Measurements from ENCODE around the gene SLCO4A1. TPM values are rescaled to one million over a fixed set of nuclear protein-coding genes. Genes with fewer than 3 reads are reported as not detected.
"Not testable (repeated sequence)": the region's sequence is repeated elsewhere in the genome, so short reads cannot be mapped to it uniquely, and the experiment has no call there.

SLCO4A1 gene
- total RNA-seq, 1 donor from 2014 or later: 7.3 TPM

GRCh38 chr20:62679978-62680589 lies 37.8 kb downstream of the SLCO4A1 start:
- DNase-seq (ENCODE audit: extremely low read depth, low read depth, low spot score): no peak

DNA sequence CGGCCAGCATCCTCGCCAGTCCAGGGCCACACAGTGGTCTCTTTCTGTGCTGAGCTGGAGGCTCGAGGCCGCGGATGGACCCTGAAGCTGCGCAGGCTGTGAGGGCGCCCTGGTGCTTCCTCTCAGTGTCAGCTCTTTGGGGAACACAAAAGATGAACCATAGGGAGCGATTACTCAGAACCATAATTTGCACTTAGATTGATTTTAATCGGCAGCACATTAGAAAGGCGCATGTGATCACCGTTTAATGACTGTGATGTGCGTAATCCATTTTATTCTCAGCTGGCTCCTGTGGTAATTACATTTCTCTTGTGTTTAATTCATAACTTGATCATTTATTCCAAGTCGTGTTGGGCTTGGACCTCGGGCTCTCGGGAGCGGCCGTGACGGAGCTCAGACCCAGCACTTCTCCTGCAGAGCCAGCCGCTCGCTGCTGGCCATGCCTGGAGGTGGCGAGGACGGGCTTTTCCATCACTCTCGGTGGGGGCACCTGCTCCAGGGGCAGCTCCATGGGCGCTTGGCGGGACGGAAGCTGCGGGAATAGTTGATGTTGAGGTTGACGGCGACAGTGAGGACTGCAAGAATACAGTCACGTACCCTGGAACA lies 40.7 kb downstream of the SLCO4A1 start:
- DNase-seq (ENCODE audit: extremely low read depth, low read depth, low spot score): no peak

DNA sequence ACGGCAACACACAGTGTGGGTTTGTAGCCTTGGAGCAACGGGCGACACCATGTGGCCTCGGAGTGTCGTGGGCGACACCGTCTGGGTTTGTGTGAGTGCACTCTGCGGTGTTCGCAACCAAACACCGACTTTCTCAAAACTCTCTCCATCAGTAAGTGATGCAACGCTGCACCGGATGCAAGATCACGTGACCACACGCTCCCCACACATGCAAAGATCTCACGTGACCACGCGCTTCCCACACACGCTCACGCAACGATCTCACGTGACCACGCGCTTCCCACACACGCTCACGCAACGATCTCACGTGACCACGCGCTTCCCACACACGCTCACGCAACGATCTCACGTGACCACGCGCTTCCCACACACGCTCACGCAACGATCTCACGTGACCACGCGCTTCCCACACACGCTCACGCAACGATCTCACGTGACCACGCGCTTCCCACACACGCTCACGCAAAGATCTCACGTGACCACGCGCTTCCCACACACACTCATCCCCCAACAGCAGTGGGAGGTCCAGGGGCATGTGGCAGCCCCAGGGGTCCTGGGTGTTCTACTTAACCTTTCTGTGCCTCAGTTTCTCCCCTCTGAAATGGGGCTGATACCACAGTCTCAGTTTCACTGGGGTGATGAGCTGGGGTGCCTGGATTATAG lies 41.5 kb downstream of the SLCO4A1 start:
- not testable (repeated sequence) for DNase-seq (ENCODE audit: extremely low read depth, low read depth, low spot score)

GRCh38 chr20:62684981-62685380 lies 42.7 kb downstream of the SLCO4A1 start:
- DNase-seq (ENCODE audit: extremely low read depth, low read depth, low spot score): no peak

- DNase-seq (ENCODE audit: extremely low read depth, low read depth, low spot score): no peak
Observed at GRCh38 chr20:62685781-62686555, 43.7 kb downstream of the SLCO4A1 start.

GRCh38 chr20:62686869-62687830 lies 44.8 kb downstream of the SLCO4A1 start:
- no peak for DNase-seq (ENCODE audit: extremely low read depth, low read depth, low spot score)

- no peak for DNase-seq (ENCODE audit: extremely low read depth, low read depth, low spot score)
Observed at GRCh38 chr20:62688083-62688482, 45.8 kb downstream of the SLCO4A1 start.

DNA sequence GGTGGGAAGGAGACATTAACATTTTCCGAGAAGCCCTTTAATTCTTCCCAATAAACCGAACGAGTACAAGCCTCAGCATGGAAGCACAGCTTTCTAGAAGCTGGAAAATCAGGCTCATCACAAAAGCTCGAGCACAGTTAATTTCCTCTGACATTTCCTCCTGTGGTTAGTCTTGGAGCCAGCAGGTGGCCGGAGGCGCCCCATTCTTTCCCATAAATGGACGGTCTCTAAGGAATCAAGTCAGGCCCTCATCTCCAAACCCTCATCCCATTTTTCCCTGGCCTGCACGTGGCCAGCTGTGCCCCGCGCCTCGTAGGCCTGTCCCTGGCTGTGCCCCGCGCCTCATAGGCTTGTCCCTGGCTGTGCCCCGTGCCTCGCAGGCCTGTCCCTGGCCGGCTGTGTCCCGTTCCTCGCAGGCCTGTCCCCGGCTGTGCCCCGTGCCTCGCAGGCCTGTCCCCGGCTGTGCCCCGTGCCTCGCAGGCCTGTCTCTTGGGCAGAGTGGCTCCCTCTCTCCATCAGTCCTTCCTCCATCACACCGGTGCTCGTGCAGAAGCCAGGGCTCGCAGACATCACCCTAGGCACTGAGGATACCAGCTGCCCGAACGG lies 46.7 kb downstream of the SLCO4A1 start:
- DNase-seq (ENCODE audit: extremely low read depth, low read depth, low spot score): no peak

DNA sequence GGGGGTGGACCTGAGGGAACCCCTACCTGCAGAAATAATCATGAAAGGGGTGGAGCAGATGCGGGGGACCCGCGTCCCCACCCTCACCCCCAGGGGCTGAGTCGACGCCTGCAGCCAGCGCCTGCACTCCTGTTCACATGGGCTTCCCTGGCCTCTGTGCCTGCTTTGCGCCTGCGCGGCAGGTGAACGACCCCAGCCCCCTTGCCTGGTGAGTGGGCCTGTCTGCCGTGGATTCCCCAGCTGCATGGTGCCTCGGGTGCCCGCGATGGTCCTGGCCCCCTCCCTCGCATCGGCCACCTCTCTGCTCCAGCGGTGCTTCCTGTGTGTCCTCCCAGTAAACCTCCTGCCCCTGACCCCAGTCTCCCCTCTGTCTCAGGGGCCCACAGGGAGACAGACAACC lies 47.6 kb downstream of the SLCO4A1 start:
- DNase-seq (ENCODE audit: extremely low read depth, low read depth, low spot score): no peak

DNA sequence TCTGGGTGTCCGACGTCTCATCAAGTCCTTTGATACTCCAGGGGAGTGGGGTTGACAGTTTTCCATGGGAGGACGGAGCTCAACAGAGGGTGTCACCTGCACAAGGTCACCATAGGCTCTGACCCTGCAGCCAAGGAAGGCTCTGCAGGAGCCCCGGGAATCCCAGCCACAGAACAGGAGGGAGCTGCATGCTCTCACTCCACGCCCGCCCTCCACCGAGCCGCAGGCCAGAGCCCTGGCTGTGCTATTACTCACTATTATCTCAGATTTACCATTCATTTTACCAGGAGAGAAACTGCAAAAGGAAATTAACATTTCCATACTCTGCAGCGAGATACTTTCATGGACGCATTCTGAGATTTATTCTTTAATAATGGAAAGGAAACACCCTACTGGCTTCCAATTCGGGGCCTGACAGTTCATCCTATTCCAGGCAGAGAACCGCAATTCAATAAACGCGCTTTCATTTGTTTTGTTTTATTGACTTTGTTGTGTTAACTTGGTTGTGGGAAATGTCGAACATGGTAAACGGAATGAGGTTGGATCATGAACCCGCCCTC lies 48.0 kb downstream of the SLCO4A1 start:
- DNase-seq (ENCODE audit: extremely low read depth, low read depth, low spot score): no peak

- DNase-seq (ENCODE audit: extremely low read depth, low read depth, low spot score): no peak
Observed at GRCh38 chr20:62691487-62691886, 49.2 kb downstream of the SLCO4A1 start.

- DNase-seq (ENCODE audit: extremely low read depth, low read depth, low spot score): no peak
Observed at GRCh38 chr20:62692176-62692575, 49.9 kb downstream of the SLCO4A1 start.

- DNase-seq (ENCODE audit: extremely low read depth, low read depth, low spot score): no peak
Observed at GRCh38 chr20:62692801-62693523, 50.7 kb downstream of the SLCO4A1 start.

- DNase-seq (ENCODE audit: extremely low read depth, low read depth, low spot score): no peak
Observed at GRCh38 chr20:62693524-62693922, 51.2 kb downstream of the SLCO4A1 start.

GRCh38 chr20:62694106-62694505 lies 51.8 kb downstream of the SLCO4A1 start:
- no peak for DNase-seq (ENCODE audit: extremely low read depth, low read depth, low spot score)

- DNase-seq (ENCODE audit: extremely low read depth, low read depth, low spot score): no peak
Observed at GRCh38 chr20:62694868-62695267, 52.6 kb downstream of the SLCO4A1 start.

GRCh38 chr20:62695448-62696414 lies 53.4 kb downstream of the SLCO4A1 start:
- DNase-seq (ENCODE audit: extremely low read depth, low read depth, low spot score): no peak

- DNase-seq (ENCODE audit: extremely low read depth, low read depth, low spot score): no peak
Observed at GRCh38 chr20:62696434-62696957, 54.2 kb downstream of the SLCO4A1 start.
